SW480 (cell line): ENCODE results near the gene PRDX5.
A peak's percentile ranks its signal among the peaks of the same experiment; 100 is the strongest.

ENCODE experiments used
- DNase-seq: peaks from one replicate; pipeline ENCODE4 v3.0.0-alpha.2; 2016; ENCODE audit warnings: low spot score

PRDX5 gene

GRCh38 chr11:64290352-64291261 is 27.3 kb upstream of the PRDX5 start:
- DNase-seq, result no peak

GRCh38 chr11:64291262-64291751 is 26.6 kb upstream of the PRDX5 start, which contains the start of gene KCNK4:
KCNK4 (plus strand) TSS chr11:64291302; CDS start chr11:64293019, 1,717 bp downstream.
- no peak for DNase-seq

- no peak for DNase-seq
These were observed 26.0 kb upstream of the PRDX5 start for GRCh38 chr11:64291752-64292459.

DNA sequence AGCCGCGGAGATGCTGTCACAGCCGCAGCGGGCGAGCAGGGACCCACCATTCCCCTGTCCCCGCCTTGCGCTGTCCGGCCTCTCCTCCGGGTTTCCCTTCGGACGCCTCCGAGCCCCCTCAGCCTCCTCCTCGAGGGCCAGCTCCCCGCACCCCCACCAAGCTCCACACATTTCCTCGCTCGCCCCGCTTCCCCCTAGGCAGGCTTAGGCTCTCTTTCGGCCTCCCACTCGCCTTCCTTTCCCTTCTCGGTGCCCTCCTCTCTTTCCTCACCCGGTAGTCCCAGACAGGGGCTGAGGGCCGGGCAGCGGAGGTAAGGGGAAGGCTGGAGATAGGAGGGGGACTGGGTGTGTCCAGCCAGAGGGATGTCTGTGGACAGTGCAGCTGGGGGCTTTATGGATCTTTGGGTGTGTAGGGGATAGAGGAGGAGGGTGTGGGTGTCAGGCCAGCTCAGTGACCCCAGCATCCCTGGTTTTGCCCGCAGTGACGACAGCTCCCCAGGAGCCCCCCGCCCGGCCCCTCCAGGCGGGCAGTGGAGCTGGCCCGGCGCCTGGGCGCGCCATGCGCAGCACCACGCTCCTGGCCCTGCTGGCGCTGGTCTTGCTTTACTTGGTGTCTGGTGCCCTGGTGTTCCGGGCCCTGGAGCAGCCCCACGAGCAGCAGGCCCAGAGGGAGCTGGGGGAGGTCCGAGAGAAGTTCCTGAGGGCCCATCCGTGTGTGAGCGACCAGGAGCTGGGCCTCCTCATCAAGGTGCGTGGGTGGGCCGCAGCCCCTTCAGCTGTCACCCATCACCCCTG is 25.3 kb upstream of the PRDX5 start:
- DNase-seq, result no peak

- no peak for DNase-seq
These were observed 23.1 kb upstream of the PRDX5 start for GRCh38 chr11:64294774-64295173.

GRCh38 chr11:64295760-64296159 is 22.2 kb upstream of the PRDX5 start:
- DNase-seq, result no peak

DNA sequence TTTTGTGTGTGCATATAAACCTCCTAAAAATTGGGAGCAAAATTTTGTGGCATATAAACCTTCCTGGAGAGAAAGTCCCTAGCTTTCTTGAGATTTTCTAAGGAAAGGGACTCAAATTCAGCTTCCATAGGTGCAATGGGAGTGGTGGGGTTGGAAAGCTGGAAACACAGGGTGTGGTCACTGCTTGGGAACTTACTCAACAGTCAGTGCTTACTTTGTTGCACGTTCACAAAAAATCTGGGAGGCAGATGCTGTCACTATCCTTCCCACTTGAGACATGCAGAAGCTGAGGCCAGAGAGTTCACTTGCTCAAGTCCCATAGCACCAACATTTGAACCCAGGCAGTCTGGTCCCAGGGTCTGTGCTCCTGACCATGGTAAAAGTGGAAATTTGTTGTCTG is 21.7 kb upstream of the PRDX5 start:
- no peak for DNase-seq

- no peak for DNase-seq
These were observed 20.9 kb upstream of the PRDX5 start for GRCh38 chr11:64296830-64297698.

DNA sequence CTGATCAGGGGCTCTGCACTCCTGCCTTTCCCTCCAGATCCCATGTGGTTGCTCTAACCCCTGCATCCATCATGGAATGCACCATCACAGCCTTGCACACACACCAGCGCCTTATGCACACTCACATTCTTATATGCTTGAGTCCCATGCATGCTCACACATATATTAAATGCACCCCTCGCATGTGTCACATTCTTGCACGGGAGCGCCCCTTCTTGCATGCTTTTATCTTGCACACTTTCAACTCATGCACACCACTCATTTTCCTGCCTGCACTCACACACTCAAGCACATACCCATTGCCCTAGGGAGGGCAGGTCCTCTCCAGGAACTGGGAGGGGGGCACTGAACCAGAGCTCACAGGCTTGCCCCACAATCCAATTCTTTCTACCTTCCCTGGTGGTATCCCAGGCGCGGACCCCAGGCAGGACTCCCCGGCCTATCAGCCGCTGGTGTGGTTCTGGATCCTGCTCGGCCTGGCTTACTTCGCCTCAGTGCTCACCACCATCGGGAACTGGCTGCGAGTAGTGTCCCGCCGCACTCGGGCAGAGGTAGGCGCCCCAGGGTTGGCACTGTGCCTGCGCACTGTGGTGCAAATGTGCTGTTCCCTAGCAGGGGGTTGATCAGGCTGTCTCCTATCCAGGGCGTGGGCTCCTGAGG is 20.1 kb upstream of the PRDX5 start:
- DNase-seq, result no peak

DNA sequence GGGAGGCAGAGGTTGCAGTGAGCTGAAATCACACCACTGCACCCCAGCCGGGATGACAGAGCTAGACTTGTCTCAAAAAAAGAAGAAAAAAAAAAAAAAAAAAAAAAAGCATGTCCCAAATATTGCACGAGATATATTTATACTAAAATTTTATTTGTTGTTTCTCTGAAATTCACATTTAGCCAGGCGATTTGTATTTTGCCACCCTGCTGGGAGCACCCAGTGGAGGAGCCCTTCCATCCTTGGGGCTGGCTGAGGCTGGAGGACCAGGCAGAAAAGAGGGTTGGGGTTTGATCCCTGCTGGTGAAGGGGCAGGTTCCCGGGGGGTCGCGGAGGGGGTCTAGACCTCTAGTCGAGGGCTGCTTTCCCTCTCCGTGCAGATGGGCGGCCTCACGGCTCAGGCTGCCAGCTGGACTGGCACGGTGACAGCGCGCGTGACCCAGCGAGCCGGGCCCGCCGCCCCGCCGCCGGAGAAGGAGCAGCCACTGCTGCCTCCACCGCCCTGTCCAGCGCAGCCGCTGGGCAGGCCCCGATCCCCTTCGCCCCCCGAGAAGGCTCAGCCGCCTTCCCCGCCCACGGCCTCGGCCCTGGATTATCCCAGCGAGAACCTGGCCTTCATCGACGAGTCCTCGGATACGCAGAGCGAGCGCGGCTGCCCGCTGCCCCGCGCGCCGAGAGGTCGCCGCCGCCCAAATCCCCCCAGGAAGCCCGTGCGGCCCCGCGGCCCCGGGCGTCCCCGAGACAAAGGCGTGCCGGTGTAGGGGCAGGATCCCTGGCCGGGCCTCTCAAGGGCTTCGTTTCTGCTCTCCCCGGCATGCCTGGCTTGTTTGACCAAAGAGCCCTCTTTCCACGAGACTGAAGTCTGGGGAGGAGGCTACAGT is 18.7 kb upstream of the PRDX5 start:
- no peak for DNase-seq

GRCh38 chr11:64299847-64300648 is 17.9 kb upstream of the PRDX5 start, which contains the start of gene CATSPERZ:
CATSPERZ (plus strand) TSS chr11:64300358; CDS start chr11:64300411, 53 bp downstream.
- no peak for DNase-seq

- no peak for DNase-seq
These were observed 14.6 kb upstream of the PRDX5 start for GRCh38 chr11:64303109-64304031.

GRCh38 chr11:64304032-64304315 is 13.9 kb upstream of the PRDX5 start:
- no peak for DNase-seq

- peak; percentile 93 for DNase-seq
These were observed 13.4 kb upstream of the PRDX5 start for GRCh38 chr11:64304316-64305072.

GRCh38 chr11:64305075-64305690 is 12.7 kb upstream of the PRDX5 start, which contains the start of gene ESRRA:
ESRRA (plus strand) TSS chr11:64305524; CDS start chr11:64307180, 1,656 bp downstream.
- peak; percentile 99 for DNase-seq
